Fibroblast of villous mesenchyme (primary cell): ENCODE results near the gene BCL10. TPM values are rescaled to one million over a fixed set of nuclear protein-coding genes. Genes with fewer than 3 reads are reported as not detected.

Experiments used
- DNase-seq: peaks from one replicate; pipeline ENCODE4 v3.0.0-alpha.2; 2010; ENCODE audit warnings: low read depth
- H3K4me3 ChIP-seq: 2 replicates; pipeline ENCODE4 v1.5.1; 2011; ENCODE audit warnings: low read depth, mild to moderate bottlenecking, low read length
- CTCF ChIP-seq: IDR thresholded peaks from 2 replicates; pipeline ENCODE4 v1.5.1; 2012; ENCODE audit warnings: low read depth, mild to moderate bottlenecking, low read length; ENCODE audit not compliant: insufficient read depth
- total RNA-seq: library from RNA; depleted of rRNA; stranded (reverse); fragments of >200 nt; gene quantifications from 2 replicates; pipeline ENCODE4 v1.2.3, GENCODE V29; 2012

Gene BCL10
- total RNA-seq, 1 donor: 36.7 TPM

- TF ChIP-seq CTCF: no peak
- H3K4me3 ChIP-seq: peak overlapping the region; percentile 34
Observed at GRCh38 chr1:85279458-85280080, 3.1 kb upstream of the BCL10 start.

GRCh38 chr1:85278853-85279314 lies 2.5 kb upstream of the BCL10 start:
- TF ChIP-seq CTCF: no peak
- DNase-seq: peak; percentile 96
- peak overlapping the region; percentile 34 for H3K4me3 ChIP-seq

More at GRCh38 chr1:85279458-85280080, 3.1 kb upstream of the BCL10 start:
- DNase-seq: no peak

GRCh38 chr1:85277802-85278201 lies 1.4 kb upstream of the BCL10 start:
- DNase-seq: no peak
- H3K4me3 ChIP-seq: no peak overlapping the region
- no peak for TF ChIP-seq CTCF

- no peak for DNase-seq
- no peak for TF ChIP-seq CTCF
- H3K4me3 ChIP-seq: peak overlapping the region; percentile 74
Observed at GRCh38 chr1:85276978-85277639, 677 bp upstream of the BCL10 start.

GRCh38 chr1:85275701-85276214 lies 674 bp downstream of the BCL10 start:
- no peak for DNase-seq
- TF ChIP-seq CTCF: no peak
- peak overlapping the region; percentile 74 for H3K4me3 ChIP-seq

GRCh38 chr1:85274969-85275453 lies 1.4 kb downstream of the BCL10 start:
- DNase-seq: peak; percentile 92

More at GRCh38 chr1:85274969-85275453, 1.4 kb downstream of the BCL10 start:
- TF ChIP-seq CTCF: no peak
- H3K4me3 ChIP-seq: peak overlapping the region; percentile 74
